Fibroblast of skin of left quadriceps (primary cell): Measurements from ENCODE around the gene ITPR3.
A peak's percentile ranks its signal among the peaks of the same experiment; 100 is the strongest.

Experiments
- DNase-seq, 2 experiments: peaks; one replicate each; pipeline ENCODE4 v3.0.0-alpha.2; 2013; ENCODE audit warnings: low read depth in 2 of 2

Gene ITPR3

GRCh38 chr6:33686981-33687975, 66.2 kb downstream of the ITPR3 start:
- no peak for DNase-seq

DNA sequence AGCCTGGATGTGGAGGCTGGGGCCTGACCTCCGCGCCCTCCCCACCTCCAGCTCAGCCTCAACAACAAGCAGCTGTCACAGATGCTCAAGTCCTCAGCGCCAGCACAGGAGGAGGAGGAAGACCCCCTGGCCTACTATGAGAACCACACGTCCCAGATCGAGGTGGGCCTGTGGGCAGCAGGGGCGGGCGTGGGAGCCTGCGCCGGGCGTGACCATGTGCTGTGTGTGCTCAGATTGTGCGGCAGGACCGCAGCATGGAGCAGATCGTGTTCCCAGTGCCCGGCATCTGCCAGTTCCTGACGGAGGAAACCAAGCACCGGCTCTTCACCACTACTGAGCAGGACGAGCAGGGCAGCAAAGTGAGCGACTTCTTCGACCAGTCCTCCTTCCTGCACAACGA, 66.9 kb downstream of the ITPR3 start:
- DNase-seq, result no peak

- DNase-seq, result no peak
Observed at GRCh38 chr6:33688451-33689147, 67.5 kb downstream of the ITPR3 start.

GRCh38 chr6:33689148-33689494, 68.0 kb downstream of the ITPR3 start:
- DNase-seq, result no peak

DNA sequence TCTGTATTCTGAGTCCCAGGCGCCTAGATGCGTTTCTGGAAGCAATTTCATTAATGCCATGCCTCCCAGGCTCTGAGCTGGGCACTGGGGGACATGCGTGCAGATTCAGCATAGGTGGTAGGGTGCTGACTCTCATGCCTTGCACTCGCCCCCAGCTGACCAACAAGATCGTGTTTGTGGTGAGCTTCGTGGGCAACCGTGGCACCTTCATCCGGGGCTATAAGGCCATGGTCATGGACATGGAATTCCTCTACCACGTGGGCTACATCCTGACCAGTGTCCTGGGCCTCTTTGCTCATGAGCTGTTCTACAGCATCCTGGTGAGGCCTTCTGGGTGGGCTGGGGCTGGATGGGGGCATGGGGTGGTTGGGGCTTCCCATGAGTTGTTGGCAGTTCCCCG, 68.8 kb downstream of the ITPR3 start:
- no peak for DNase-seq

- no peak for DNase-seq
Observed at GRCh38 chr6:33690766-33691165, 69.6 kb downstream of the ITPR3 start.

DNA sequence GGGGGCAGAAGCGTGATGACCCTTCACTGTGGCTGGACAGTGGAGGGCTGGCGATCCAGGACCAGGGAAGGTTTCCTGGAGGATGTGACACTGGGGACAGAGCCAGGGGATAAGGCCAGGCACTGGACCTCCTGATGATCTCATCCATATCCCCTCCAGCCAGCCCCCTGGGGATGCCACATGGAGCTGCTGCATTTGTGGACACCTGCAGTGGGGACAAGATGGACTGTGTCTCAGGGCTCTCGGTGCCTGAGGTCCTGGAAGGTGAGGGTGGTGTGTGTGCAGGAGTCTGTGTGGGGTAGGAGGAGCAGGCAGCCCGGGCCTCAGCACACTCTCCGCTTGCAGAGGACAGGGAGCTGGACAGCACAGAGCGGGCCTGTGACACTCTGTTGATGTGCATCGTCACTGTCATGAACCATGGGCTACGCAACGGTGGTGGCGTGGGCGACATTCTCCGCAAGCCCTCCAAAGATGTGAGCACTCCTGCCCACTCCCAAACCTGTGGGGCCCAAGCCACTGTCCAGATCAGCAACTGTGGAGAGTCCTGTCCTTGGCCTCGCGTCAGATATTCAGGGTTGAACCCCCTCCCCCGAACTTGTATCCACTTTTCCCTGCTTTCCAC, 70.4 kb downstream of the ITPR3 start:
- no peak for DNase-seq

- DNase-seq, result no peak
Observed at GRCh38 chr6:33692078-33692759, 71.1 kb downstream of the ITPR3 start.

DNA sequence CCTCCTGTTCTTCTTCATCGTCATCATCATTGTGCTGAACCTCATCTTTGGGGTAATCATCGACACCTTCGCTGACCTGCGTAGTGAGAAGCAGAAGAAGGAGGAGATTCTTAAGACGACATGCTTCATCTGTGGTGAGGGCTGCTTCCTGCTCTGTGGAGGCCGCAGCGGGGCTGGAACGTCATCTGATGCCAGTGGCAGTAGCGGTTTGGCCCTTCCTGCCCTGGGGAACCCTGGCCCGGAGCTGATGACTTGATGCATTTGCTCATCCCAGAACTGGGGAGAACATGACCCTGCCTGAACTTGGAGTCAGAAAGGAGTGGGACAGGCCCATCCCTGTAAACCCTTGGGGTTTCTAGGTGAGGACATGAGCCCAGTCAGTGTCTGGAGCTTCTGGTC, 71.6 kb downstream of the ITPR3 start:
- DNase-seq, result no peak

- DNase-seq, result no peak
Observed at GRCh38 chr6:33693186-33694105, 72.3 kb downstream of the ITPR3 start.

DNA sequence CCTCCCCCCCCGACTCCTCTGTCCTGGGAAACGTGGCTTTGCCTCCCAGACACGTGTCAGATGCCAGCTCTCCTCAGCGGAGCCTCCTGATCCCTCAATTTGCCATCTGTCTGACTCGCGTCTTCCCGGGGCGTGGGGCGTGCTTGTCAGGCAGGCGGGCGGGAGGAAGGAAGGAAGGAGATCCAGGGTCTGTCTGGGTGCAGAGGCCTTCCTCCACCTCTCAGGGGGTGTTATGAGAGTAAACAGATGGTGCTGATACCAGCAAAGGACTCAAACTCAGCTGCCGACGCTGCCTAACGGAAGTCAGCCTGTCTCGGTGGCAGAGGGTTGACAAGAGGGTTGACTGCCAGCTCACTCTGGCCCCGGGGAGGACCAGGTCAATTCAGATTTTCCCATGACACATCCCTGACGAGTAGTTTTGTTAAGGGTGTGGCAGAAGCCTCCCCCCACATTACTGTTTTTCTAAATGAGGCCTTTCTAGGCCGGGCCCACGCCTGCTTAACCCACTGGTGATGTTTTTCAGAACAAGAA, 73.3 kb downstream of the ITPR3 start:
- peak in 1 of 2 experiments; percentile 18 for DNase-seq

- no peak for DNase-seq
Observed at GRCh38 chr6:33694977-33695376, 73.9 kb downstream of the ITPR3 start.

- DNase-seq, result no peak
Observed at GRCh38 chr6:33695451-33695887, 74.3 kb downstream of the ITPR3 start.

DNA sequence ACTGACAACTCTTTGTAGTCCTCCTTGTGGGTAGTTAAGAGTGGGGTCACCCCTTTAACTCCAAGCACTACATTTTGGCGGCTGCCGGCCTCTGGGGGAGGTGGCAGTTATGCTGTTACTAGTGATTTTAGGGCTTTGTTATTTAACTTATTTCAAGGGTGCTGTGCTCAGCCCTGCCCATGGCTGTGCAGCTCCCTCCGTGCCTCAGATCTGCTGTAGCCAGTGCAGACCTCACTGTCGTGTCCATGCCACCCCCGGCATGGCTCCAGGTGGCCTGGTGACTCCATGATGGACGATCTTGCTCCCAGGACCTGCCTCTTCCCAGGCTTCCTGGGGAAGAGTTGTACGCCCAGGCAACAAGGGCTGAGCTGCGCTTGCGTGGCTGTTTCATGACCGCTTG, 75.0 kb downstream of the ITPR3 start:
- no peak for DNase-seq

DNA sequence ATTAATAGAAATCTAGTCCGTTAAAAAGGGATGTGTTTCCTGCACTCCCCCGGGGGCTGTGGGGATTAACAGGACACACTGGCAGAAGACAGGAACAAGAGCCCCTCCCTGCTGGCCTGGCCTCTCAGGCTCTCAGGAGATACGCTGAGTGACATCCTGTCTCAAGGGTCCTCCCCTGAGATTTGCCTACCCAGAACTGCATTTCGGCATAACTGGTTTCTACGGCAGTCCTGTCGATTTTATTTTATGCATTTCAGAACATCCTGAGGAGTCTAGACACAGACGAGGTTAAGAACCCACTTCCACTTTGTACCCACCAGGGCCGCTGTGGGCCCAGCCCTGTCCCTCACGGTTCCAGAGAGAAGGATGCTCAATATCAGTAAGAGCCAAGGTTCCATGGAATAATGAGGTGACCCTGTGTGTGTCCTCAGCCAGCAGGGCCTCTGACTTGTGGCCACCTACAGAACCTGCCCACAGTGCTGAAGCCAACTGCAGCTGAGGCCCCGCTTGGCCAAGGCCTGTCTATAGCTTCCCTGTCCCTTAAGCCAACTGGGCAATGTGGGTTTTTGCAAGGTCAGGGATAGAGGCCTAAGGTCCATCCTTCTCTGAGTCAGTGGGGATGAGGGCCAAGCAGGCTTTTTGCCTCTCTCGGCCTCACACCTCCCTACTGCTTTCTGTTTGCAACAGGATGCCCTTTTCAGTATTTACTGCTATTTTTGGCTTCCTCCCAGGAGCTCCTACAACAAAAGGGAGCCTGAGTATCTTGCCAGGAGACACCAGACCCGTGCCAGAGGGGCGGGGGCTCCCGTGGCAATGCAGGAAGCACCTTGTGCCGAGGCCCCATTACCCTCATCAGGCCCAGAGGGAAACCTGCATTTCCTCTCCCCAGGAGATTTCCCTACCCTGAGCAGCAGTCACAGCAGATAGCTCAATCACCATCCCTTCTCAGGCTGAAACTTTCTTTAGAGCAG, 75.7 kb downstream of the ITPR3 start:
- no peak for DNase-seq

GRCh38 chr6:33697845-33698244, 76.7 kb downstream of the ITPR3 start:
- no peak for DNase-seq

DNA sequence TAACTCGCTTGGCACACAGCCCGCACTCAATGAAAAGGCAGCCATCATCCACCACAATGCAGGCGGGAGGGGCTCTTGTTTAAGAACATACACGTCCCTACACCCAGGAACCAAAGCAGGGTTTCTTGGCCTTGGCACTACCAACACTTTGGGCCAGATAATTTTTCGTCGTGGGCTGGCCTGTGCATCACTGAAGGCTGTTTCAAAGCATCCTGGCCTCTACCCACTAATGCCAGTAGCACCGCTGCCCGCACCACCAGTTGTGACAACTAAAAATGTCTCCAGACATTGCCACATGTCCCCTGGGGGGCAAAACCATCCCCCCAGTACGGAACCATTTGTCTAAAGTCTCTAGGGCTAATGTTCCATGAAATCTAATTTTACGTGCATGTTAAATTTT, 77.4 kb downstream of the ITPR3 start:
- no peak for DNase-seq

DNA sequence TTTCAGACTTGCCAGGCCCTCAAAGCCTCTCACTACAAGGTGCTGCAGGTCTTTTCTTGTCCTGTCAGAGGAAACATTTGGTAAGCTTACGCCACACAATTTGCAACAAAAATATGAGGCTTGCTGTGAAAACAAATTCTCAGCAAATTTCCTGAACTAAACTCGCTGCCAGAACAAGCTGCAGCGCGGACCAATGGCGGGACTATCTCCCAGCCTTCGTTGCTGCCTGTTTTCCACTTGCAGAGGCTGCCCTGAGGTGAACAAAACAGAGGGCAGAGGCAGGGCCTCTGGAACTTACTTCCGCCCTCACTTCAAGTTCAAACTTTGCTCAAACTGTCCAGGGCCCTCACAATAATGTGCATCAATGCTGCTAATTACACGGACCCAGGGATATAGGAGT, 78.0 kb downstream of the ITPR3 start:
- no peak for DNase-seq

GRCh38 chr6:33699739-33700138, 78.6 kb downstream of the ITPR3 start:
- no peak for DNase-seq
